ENCODE results near the gene CUX1. TPM values are rescaled to one million over a fixed set of nuclear protein-coding genes. Genes with fewer than 3 reads are reported as not detected.

The CUX1 gene
- total RNA-seq, 1 donor from 2014 or later: 50.6 TPM

- Histone ChIP-seq H3K4me2 (ENCODE audit: low read length) (no peak overlapping the region), H3K4me1 (ENCODE audit: insufficient read depth, low read length) (no peaks in the 10 kb centered on the region), H3K27me3 (ENCODE audit: insufficient read depth, low read length) (peaks cover 40% of the 10 kb centered on the region), H3K9me3 (ENCODE audit: insufficient read depth, low read depth, low read length) (no peaks in the 10 kb centered on the region), H3K79me2 (ENCODE audit: insufficient read depth, low read length) (no peaks in the 10 kb centered on the region), H4K20me1 (ENCODE audit: insufficient read depth, low read length) (no peaks in the 10 kb centered on the region), H3K4me3 (ENCODE audit: insufficient read depth, low read depth, low read length) (no peak overlapping the region), H3K9ac (ENCODE audit: low read length) (no peak overlapping the region), H3K27ac (ENCODE audit: low read depth, low read length) (no peak overlapping the region), H2AFZ (ENCODE audit: low read depth, low read length) (no peak overlapping the region), H3K36me3 (ENCODE audit: insufficient read depth, low read length) (no peaks in the 10 kb centered on the region)
- Mint-ChIP-seq H3K27ac (ENCODE audit: unreplicated experiment) (peak overlapping the region; percentile 26), H3K9me3 (ENCODE audit: unreplicated experiment) (no peaks in the 10 kb centered on the region), H3K27me3 (ENCODE audit: low read depth, unreplicated experiment) (peaks cover 52% of the 10 kb centered on the region), H3K36me3 (ENCODE audit: low read depth, unreplicated experiment) (no peaks in the 10 kb centered on the region), H3K4me3 (ENCODE audit: unreplicated experiment) (no peak overlapping the region), H3K4me1 (ENCODE audit: low read depth, unreplicated experiment) (peaks cover 2% of the 10 kb centered on the region)
- FAIRE-seq (no peak), DNase-seq (ENCODE audit: low read depth) (no peak)
- TF ChIP-seq EZH2 (IDR thresholded peaks at IDR 0.05; ENCODE audit: insufficient read depth, low read length) (no peak), CTCF (IDR thresholded peaks at IDR 0.05; ENCODE audit: insufficient read depth, low read depth, low read length) (no peak)
These were observed 12.5 kb upstream of the CUX1 start for GRCh38 chr7:101804967-101805366.

GRCh38 chr7:101812595-101812994, 4.8 kb upstream of the CUX1 start:
- Histone ChIP-seq H3K4me1 (ENCODE audit: insufficient read depth, low read length) (peaks cover 5% of the 10 kb centered on the region), H3K79me2 (ENCODE audit: insufficient read depth, low read length) (peaks cover 7% of the 10 kb centered on the region), H3K4me3 (ENCODE audit: insufficient read depth, low read depth, low read length) (no peak overlapping the region), H3K27ac (ENCODE audit: low read depth, low read length) (no peak overlapping the region), H3K9ac (ENCODE audit: low read length) (no peak overlapping the region), H3K9me3 (ENCODE audit: insufficient read depth, low read depth, low read length) (no peaks in the 10 kb centered on the region), H3K4me2 (ENCODE audit: low read length) (no peak overlapping the region), H3K36me3 (ENCODE audit: insufficient read depth, low read length) (no peaks in the 10 kb centered on the region), H3K27me3 (ENCODE audit: insufficient read depth, low read length) (peaks cover 7% of the 10 kb centered on the region), H2AFZ (ENCODE audit: low read depth, low read length) (no peak overlapping the region), H4K20me1 (ENCODE audit: insufficient read depth, low read length) (peaks cover 3% of the 10 kb centered on the region)
- no peaks in the 10 kb centered on the region for H3K9me3 Mint-ChIP-seq (ENCODE audit: unreplicated experiment)
- no peak for FAIRE-seq
- no peak overlapping the region for H3K27ac Mint-ChIP-seq (ENCODE audit: unreplicated experiment)
- DNase-seq (ENCODE audit: low read depth): no peak
- peaks cover 4% of the 10 kb centered on the region for H3K27me3 Mint-ChIP-seq (ENCODE audit: low read depth, unreplicated experiment)
- H3K4me1 Mint-ChIP-seq (ENCODE audit: low read depth, unreplicated experiment): peaks cover 3% of the 10 kb centered on the region
- TF ChIP-seq CTCF (IDR thresholded peaks at IDR 0.05; ENCODE audit: insufficient read depth, low read depth, low read length) (no peak), EZH2 (IDR thresholded peaks at IDR 0.05; ENCODE audit: insufficient read depth, low read length) (no peak)
- no peaks in the 10 kb centered on the region for H3K36me3 Mint-ChIP-seq (ENCODE audit: low read depth, unreplicated experiment)
- H3K4me3 Mint-ChIP-seq (ENCODE audit: unreplicated experiment): no peak overlapping the region

- peaks cover 7% of the 10 kb centered on the region for H3K27me3 ChIP-seq (ENCODE audit: insufficient read depth, low read length)
- H3K79me2 ChIP-seq (ENCODE audit: insufficient read depth, low read length): peaks cover 16% of the 10 kb centered on the region
- H3K9me3 ChIP-seq (ENCODE audit: insufficient read depth, low read depth, low read length): no peaks in the 10 kb centered on the region
- no peaks in the 10 kb centered on the region for H3K9me3 Mint-ChIP-seq (ENCODE audit: unreplicated experiment)
- DNase-seq (ENCODE audit: low read depth): no peak
- FAIRE-seq: no peak
- peak overlapping the region; percentile 88 for H3K4me2 ChIP-seq (ENCODE audit: low read length)
- no peak overlapping the region for H3K9ac ChIP-seq (ENCODE audit: low read length)
- no peak overlapping the region for H3K27ac Mint-ChIP-seq (ENCODE audit: unreplicated experiment)
- peaks cover 4% of the 10 kb centered on the region for H3K27me3 Mint-ChIP-seq (ENCODE audit: low read depth, unreplicated experiment)
- peaks cover 9% of the 10 kb centered on the region for H3K4me1 ChIP-seq (ENCODE audit: insufficient read depth, low read length)
- H3K27ac ChIP-seq (ENCODE audit: low read depth, low read length): no peak overlapping the region
- no peaks in the 10 kb centered on the region for H3K36me3 ChIP-seq (ENCODE audit: insufficient read depth, low read length)
- H3K4me1 Mint-ChIP-seq (ENCODE audit: low read depth, unreplicated experiment): peaks cover 7% of the 10 kb centered on the region
- H3K4me3 Mint-ChIP-seq (ENCODE audit: unreplicated experiment): peak overlapping the region; percentile 78
- peaks cover 12% of the 10 kb centered on the region for H4K20me1 ChIP-seq (ENCODE audit: insufficient read depth, low read length)
- H3K4me3 ChIP-seq (ENCODE audit: insufficient read depth, low read depth, low read length): no peak overlapping the region
- no peak for TF ChIP-seq CTCF (IDR thresholded peaks at IDR 0.05; ENCODE audit: insufficient read depth, low read depth, low read length)
- no peak for TF ChIP-seq EZH2 (IDR thresholded peaks at IDR 0.05; ENCODE audit: insufficient read depth, low read length)
- H3K36me3 Mint-ChIP-seq (ENCODE audit: low read depth, unreplicated experiment): no peaks in the 10 kb centered on the region
- no peak overlapping the region for H2AFZ ChIP-seq (ENCODE audit: low read depth, low read length)
These were observed 3.9 kb upstream of the CUX1 start for GRCh38 chr7:101813402-101814019.

All from astrocyte (in vitro differentiated cells and primary cell).